ENCODE results near the gene LYL1. TPM values are rescaled to one million over a fixed set of nuclear protein-coding genes. Genes with fewer than 3 reads are reported as not detected.

The LYL1 gene
- total and polyA plus RNA-seq, 2 of the 4 experiments (the other 2 are of a cell fraction): 0.36 to 0.39 TPM

DNA sequence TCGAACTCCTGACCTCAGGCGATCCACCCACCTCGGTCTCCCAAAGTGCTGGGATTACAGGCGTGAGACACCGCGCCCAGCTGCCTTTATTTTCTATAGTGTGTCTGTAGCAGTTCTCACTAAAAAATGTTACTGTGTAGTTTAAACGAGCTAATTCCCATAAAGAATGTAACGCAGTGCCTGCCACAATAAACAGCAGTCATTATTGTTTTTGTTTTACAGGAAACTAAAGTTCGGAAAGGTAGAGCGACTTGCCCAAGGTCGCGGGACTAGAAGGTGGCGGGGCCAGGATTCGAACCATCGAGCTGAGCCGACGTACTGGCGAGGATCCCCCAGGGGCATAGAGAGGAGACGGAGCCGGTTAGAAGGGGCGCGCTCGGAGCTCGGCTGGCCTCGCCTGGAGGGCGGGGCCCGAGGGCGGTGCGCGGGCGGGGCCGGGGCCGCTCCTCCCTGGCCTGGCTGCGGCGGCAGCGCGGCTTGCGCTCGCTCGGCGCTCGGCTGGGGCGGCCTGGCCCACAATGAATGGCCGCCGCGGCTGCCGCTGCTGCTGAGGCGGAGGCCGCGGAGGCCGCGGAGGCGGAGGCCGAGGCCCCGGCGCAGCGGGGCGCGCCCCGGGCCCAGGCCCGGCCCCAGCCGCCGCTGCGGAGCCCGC lies 15.2 kb upstream of the LYL1 start, which contains the start of gene NACC1:
Gene NACC1, plus strand, starts transcription at position 493 of the 652 bp plus-strand sequence. CDS start 16,944 bp downstream, outside the sequence.
- 3% methylated on average over 6 of the region's 65 CpGs; no CpG with 5 or more reads in 1 of the 2 experiments for WGBS, 2 experiments (ENCODE audit: extremely low coverage in 2 of 2, insufficient read length in 1 of 2)
- Histone ChIP-seq H2BK20ac (ENCODE audit: low read depth, low read length) (peak within 1 kb of the TSS; percentile 69; the same call in 1 of the 2 replicates), H2BK120ac (ENCODE audit: low read depth, low read length) (peak within 1 kb of the TSS; percentile 37), H2AFZ (replicated peaks; ENCODE audit: low read length, poor library complexity) (peak within 1 kb of the TSS; percentile 91), H3K4ac (ENCODE audit: low read depth, low read length) (peak within 1 kb of the TSS; percentile 90), H4K91ac (ENCODE audit: insufficient read depth, low read depth, low read length) (peak within 1 kb of the TSS; percentile 84), H3K23ac (ENCODE audit: low read depth, low read length) (peak within 1 kb of the TSS; percentile 98; the same call in 1 of the 2 replicates), H3K27me3 (ENCODE audit: control insufficient read depth, insufficient read depth, low read length) (no peaks in the 10 kb centered on the region), H2BK15ac (ENCODE audit: low read depth, low read length) (peak within 1 kb of the TSS; percentile 54; the same call in 1 of the 3 replicates), H2AK9ac (replicated peaks; ENCODE audit: low read depth, low read length, poor library complexity) (peak within 1 kb of the TSS; percentile 99), H4K8ac (ENCODE audit: low read depth in 2 of 2, low read length in 2 of 2) (peak within 1 kb of the TSS; percentile 40 to 99), H3K4me3 (ENCODE audit: insufficient read depth, low read depth, low read length) (peak within 1 kb of the TSS; percentile 99), H3K79me1 (ENCODE audit: low read depth in 1 of 2, low read length in 2 of 2) (peaks cover 0 to 69% of the 10 kb centered on the region in 2 experiments; a peak in 2 of 4 replicates), H3K4me2 (ENCODE audit: low read depth, low read length) (peak within 1 kb of the TSS; percentile 95), H3K14ac (replicated peaks; ENCODE audit: low read depth, low read length) (peak within 1 kb of the TSS; percentile 89), H2BK5ac (ENCODE audit: low read depth, low read length, poor library complexity, severe bottlenecking) (peak within 1 kb of the TSS; percentile 94), H3K56ac (ENCODE audit: extremely low read depth, insufficient read depth, low read length) (peak within 1 kb of the TSS; percentile 20), H3K9me1 (ENCODE audit: insufficient read depth, low read length) (peaks cover 26% of the 10 kb centered on the region), H2AK5ac (ENCODE audit: low read depth, low read length) (peak within 1 kb of the TSS; percentile 95), H3K36me3 (ENCODE audit: control insufficient read depth, insufficient read depth, low read length) (peaks cover 9% of the 10 kb centered on the region), H3K4me1 (ENCODE audit: control insufficient read depth, insufficient read depth, low read length) (peaks cover 25% of the 10 kb centered on the region), H3K27ac (ENCODE audit: insufficient read depth, low read length) (peak within 1 kb of the TSS; percentile 97), H4K5ac (ENCODE audit: low read depth, low read length) (peak within 1 kb of the TSS; percentile 87), H3K9me3 (ENCODE audit: control insufficient read depth, insufficient read depth, low read length) (no peaks in the 10 kb centered on the region), H4K20me1 (ENCODE audit: insufficient read depth, low read length) (peaks cover 41% of the 10 kb centered on the region), H3K9ac (ENCODE audit: low read depth, low read length) (peak within 1 kb of the TSS; percentile 98), H3K18ac (ENCODE audit: low read depth, low read length) (peak within 1 kb of the TSS; percentile 67; the same call in 1 of the 2 replicates)
- POLR2A ChIA-PET (ENCODE audit: unreplicated experiment): no interaction called here
- intact Hi-C loops (cut with micrococcal nuclease) (loop anchor here (1.0 to 5.0 kb wide), 2 partner anchors 34 to 144 kb away; no protein-coding TSS in a partner anchor), in situ Hi-C loops (cut with MboI; ENCODE audit: low sequenced_read_pairs) (no loop called here), dilution Hi-C loops (cut with HindIII; ENCODE audit: low sequenced_read_pairs, unreplicated experiment) (no loop called here)
- TF ChIP-seq NFE2L2 (IDR thresholded peaks at IDR 0.05; ENCODE audit: low read depth, low read length) (no peak), RFX5 (IDR thresholded peaks at IDR 0.05; ENCODE audit: low read depth, low read length) (no peak), POLR2A (IDR thresholded peaks at IDR 0.05; ENCODE audit: low read depth, low read length) (no peak), USF2 (IDR thresholded peaks at IDR 0.05; ENCODE audit: low read depth, low read length) (no peak), FOS (IDR thresholded peaks at IDR 0.05; ENCODE audit: low read depth, low read length) (no peak), MAZ (IDR thresholded peaks at IDR 0.05; ENCODE audit: borderline replicate concordance, low read depth, low read length) (peak; percentile 99), RAD21 (IDR thresholded peaks at IDR 0.05; ENCODE audit: low read length) (no peak), BHLHE40 (IDR thresholded peaks at IDR 0.05; ENCODE audit: low read depth, low read length) (no peak), CHD1 (IDR thresholded peaks at IDR 0.05; ENCODE audit: low read depth, low read length) (no peak), MAFK (IDR thresholded peaks at IDR 0.05; ENCODE audit: low read depth, low read length) (no peak), MXI1 (IDR thresholded peaks at IDR 0.05; ENCODE audit: borderline replicate concordance, low read depth, low read length) (0 out of 2 replicates have a peak, but pooled peaks have one; percentile 34), SMC3 (IDR thresholded peaks at IDR 0.05; ENCODE audit: low read depth, low read length) (no peak), RCOR1 (IDR thresholded peaks at IDR 0.05; ENCODE audit: insufficient replicate concordance, low read length) (peak; percentile 55)
- TF ChIP-seq, protein P1, sequence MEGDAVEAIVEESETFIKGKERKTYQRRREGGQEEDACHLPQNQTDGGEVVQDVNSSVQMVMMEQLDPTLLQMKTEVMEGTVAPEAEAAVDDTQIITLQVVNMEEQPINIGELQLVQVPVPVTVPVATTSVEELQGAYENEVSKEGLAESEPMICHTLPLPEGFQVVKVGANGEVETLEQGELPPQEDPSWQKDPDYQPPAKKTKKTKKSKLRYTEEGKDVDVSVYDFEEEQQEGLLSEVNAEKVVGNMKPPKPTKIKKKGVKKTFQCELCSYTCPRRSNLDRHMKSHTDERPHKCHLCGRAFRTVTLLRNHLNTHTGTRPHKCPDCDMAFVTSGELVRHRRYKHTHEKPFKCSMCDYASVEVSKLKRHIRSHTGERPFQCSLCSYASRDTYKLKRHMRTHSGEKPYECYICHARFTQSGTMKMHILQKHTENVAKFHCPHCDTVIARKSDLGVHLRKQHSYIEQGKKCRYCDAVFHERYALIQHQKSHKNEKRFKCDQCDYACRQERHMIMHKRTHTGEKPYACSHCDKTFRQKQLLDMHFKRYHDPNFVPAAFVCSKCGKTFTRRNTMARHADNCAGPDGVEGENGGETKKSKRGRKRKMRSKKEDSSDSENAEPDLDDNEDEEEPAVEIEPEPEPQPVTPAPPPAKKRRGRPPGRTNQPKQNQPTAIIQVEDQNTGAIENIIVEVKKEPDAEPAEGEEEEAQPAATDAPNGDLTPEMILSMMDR (conservative IDR thresholded peaks at IDR 0.05; ENCODE audit: low read depth, low read length): no peak
- peak; percentile 82 for DNase-seq
- CTCF ChIA-PET: interaction anchor here (0.6 to 1.3 kb wide), 2 partner anchors 32 to 153 kb away, joined by 3 read pairs; partner anchors contain the start of genes IER2 and STX10
- ATAC-seq (ENCODE audit: low read depth): peak; percentile 89
- no TSS peak for BruUV-seq (replicated peaks)
